Spleen (tissue), 11 donors: ENCODE data around the gene TPPP. TPM values are rescaled to one million over a fixed set of nuclear protein-coding genes. Genes with fewer than 3 reads are reported as not detected.

Source experiments
- DNase-seq: peaks from one replicate; pipeline ENCODE4 v3.0.0-alpha.2; 2020
- H3K27ac ChIP-seq, 8 donors: fragments of 200-600 bp; sonication (generic) in 7 of 8; 1 replicate in 4 of 8; 2 replicates in 4 of 8; pipeline versions ENCODE4 v1.5.0 to v1.8.0; 2016 to 2021; ENCODE audit warnings: inconsistent platforms in 4 of 8, mild to moderate bottlenecking in 4 of 8, moderate library complexity in 1 of 8
- H3K27me3 ChIP-seq, 7 donors: fragments of 200-600 bp; sonication (generic) in 6 of 7; replicated peaks in 1 of 7; 1 replicate in 4 of 7; 2 replicates in 3 of 7; pipeline versions ENCODE4 v1.5.0 to v1.8.0; 2016 to 2021; ENCODE audit warnings: inconsistent platforms in 3 of 7, mild to moderate bottlenecking in 1 of 7
- H3K36me3 ChIP-seq, 6 donors: fragments of 200-600 bp; sonication (generic) in 5 of 6; 1 replicate in 4 of 6; 2 replicates in 2 of 6; pipeline versions ENCODE4 v1.5.0 to v1.8.0; 2016 to 2021; ENCODE audit warnings: inconsistent platforms in 2 of 6
- H3K4me1 ChIP-seq, 6 donors: fragments of 200-600 bp; sonication (generic) in 5 of 6; 1 replicate in 3 of 6; 2 replicates in 3 of 6; pipeline versions ENCODE4 v1.5.0 to v1.8.0; 2016 to 2021; ENCODE audit warnings: inconsistent platforms in 3 of 6
- H3K4me3 ChIP-seq, 8 donors: fragments of 200-600 bp; sonication (generic) in 7 of 8; 1 replicate in 4 of 8; 2 replicates in 4 of 8; pipeline versions ENCODE4 v1.5.0 to v1.8.0; 2016 to 2021; ENCODE audit warnings: inconsistent platforms in 4 of 8, mild to moderate bottlenecking in 4 of 8, moderate library complexity in 2 of 8
- H3K9me3 ChIP-seq, 8 donors: fragments of 200-600 bp; sonication (generic) in 7 of 8; 1 replicate in 4 of 8; 2 replicates in 4 of 8; pipeline versions ENCODE4 v1.5.0 to v1.8.0; 2016 to 2021; ENCODE audit warnings: inconsistent platforms in 4 of 8
- POLR2A ChIP-seq, 3 donors: fragments of 450-650 bp; IDR thresholded peaks; one replicate each; pipeline ENCODE4 v1.5.1; 2017; ENCODE audit warnings: antibody characterized with exemption in 3 of 3, mild to moderate bottlenecking in 1 of 3
- POLR2AphosphoS5 ChIP-seq, 3 donors: sonication (generic); formaldehyde crosslinking; IDR thresholded peaks; one replicate each; pipeline ENCODE4 v1.5.1; 2017; ENCODE audit warnings: antibody characterized with exemption in 3 of 3
- WGBS, 5 donors: extraction: QIAGEN DNeasy Blood & Tissue Kit in 3 of 5; methylation state at CpG; one replicate each; pipeline versions ENCODE4 v1.1.5 to v1.1.7; 2013 to 2018; 5-methylcytosine and 5-hydroxymethylcytosine counted together
- intact Hi-C: fragments of 100-400 bp; cut with DNase I; formaldehyde crosslinking; loops from one replicate; pipeline ENCODE4 v1.15.0; 2023; ENCODE audit warnings: low total_unique reads
- polyA plus RNA-seq, 3 donors: library from polyadenylated mRNA; stranded (reverse); fragments of 200-250 nt; gene quantifications; one replicate each; pipeline ENCODE4 v1.2.1, GENCODE V29; 2013
- total RNA-seq, 7 donors: library from RNA; depleted of rRNA in 3 of 7; stranded (reverse); fragments of >200 nt in 3 of 7; fragmentation: NEBNext Ultra II Directional in 4 of 7; extraction: Animal tissue kit (Norgen Biotek cat#: 25700) in 4 of 7; gene quantifications; one replicate each; pipeline versions ENCODE4 v1.1.0 to v1.2.1, GENCODE V29; 2016 to 2021
- TF ChIP-seq, protein P1 (sequence below), 11 experiments: fragments of 200-600 bp in 7 of 11; fragments of 450-650 bp in 4 of 11; sonication (generic) in 4 of 11; IDR thresholded peaks in 8 of 11; conservative IDR thresholded peaks in 3 of 11; 1 replicate in 7 of 11; 2 replicates in 4 of 11; pipeline versions ENCODE4 v1.4.0 to v1.8.0; 2016 to 2021; ENCODE audit warnings: antibody characterized with exemption in 11 of 11, inconsistent platforms in 4 of 11, mild to moderate bottlenecking in 1 of 11
- donor health status: healthy with polysubstance abuse.
- donor health status: DM: no; HTN: no; CAD: no; lungs with moderate emphysema.
- donor health status: DM: no; HTN: no; CAD: no.
- donor health status: Bipolar disorder and iron deficiency.
- donor health status: healthy.
- donor health status: DM: no; HTN: no; CAD: no.
- donor health status: DM: yes; HTN: yes; CAD: no.

The TPPP gene
- total and polyA plus RNA-seq, 10 donors, result 0.30 to 12.2 (median 3.9) TPM

DNA sequence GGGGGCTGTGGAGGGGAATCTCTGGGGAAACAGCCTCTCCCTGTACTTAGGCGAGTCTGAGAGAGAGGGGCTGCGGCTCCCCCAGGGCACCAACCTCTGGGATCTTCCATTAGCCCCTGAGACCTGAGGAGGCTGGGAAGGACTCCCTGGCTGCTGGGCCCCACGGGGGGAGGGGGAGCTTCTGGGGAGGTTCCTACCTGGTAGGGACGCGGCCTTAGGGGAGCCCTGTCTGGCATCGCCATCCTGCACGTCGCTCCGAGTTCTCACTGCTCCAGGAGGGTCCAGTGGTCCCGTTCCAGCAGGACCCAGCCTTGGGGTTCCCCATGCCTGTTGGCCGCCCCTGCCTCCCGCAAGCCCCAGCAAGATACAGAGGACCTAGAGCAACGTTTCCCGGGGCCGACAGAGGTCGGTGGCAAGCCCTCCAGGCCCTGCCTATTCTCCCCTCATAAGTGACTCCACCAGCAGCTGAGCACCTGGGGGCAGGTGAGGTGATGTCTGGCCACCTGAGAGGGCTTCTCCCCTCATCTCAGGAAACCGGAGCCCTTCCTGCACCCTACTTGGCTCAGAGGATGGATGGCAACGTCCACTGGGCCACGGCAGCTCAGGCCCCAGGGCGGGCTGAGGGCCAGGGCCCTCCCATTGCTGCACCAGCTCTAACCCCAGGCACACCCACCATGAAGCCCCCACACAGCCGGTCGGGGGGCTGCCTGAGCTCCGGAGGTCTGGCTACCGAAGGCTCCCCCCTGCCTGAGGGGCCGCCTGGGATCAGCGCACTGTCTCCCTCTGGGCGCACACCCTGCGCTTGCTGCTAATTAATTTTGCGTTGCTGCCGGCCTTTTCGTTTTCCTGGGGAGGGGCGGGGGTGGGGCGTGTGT is 22.5 kb downstream of the TPPP start:
- no peak overlapping the region for H3K4me3 ChIP-seq
- H3K27ac ChIP-seq, result no peak overlapping the region
- intact Hi-C loops, result loop anchor here (2.0 kb wide), 1 partner anchor 232 kb away; no protein-coding TSS in a partner anchor
- TF ChIP-seq, protein P1, sequence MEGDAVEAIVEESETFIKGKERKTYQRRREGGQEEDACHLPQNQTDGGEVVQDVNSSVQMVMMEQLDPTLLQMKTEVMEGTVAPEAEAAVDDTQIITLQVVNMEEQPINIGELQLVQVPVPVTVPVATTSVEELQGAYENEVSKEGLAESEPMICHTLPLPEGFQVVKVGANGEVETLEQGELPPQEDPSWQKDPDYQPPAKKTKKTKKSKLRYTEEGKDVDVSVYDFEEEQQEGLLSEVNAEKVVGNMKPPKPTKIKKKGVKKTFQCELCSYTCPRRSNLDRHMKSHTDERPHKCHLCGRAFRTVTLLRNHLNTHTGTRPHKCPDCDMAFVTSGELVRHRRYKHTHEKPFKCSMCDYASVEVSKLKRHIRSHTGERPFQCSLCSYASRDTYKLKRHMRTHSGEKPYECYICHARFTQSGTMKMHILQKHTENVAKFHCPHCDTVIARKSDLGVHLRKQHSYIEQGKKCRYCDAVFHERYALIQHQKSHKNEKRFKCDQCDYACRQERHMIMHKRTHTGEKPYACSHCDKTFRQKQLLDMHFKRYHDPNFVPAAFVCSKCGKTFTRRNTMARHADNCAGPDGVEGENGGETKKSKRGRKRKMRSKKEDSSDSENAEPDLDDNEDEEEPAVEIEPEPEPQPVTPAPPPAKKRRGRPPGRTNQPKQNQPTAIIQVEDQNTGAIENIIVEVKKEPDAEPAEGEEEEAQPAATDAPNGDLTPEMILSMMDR (IDR thresholded peaks at IDR 0.05 in 8 of 11, conservative IDR thresholded peaks at IDR 0.05 in 3 of 11), result no peak
- TF ChIP-seq POLR2A (IDR thresholded peaks at IDR 0.05) (no peak), POLR2AphosphoS5 (IDR thresholded peaks at IDR 0.05) (no peak)
- DNase-seq, result peak; percentile 74
- peaks cover 17 to 43% (median 33%) of the 10 kb centered on the region in 6 donors for H3K4me1 ChIP-seq
- WGBS, 5 donors, result 66 to 82% (median 74%) methylated on average over 18 to 33 of the region's 33 CpGs
- H3K36me3 ChIP-seq, result peaks cover 0 to 27% (median 5%) of the 10 kb centered on the region in 6 donors
- H3K27me3 ChIP-seq, result peaks cover 0 to 60% (median 15%) of the 10 kb centered on the region in 7 donors
- no peaks in the 10 kb centered on the region for H3K9me3 ChIP-seq

DNA sequence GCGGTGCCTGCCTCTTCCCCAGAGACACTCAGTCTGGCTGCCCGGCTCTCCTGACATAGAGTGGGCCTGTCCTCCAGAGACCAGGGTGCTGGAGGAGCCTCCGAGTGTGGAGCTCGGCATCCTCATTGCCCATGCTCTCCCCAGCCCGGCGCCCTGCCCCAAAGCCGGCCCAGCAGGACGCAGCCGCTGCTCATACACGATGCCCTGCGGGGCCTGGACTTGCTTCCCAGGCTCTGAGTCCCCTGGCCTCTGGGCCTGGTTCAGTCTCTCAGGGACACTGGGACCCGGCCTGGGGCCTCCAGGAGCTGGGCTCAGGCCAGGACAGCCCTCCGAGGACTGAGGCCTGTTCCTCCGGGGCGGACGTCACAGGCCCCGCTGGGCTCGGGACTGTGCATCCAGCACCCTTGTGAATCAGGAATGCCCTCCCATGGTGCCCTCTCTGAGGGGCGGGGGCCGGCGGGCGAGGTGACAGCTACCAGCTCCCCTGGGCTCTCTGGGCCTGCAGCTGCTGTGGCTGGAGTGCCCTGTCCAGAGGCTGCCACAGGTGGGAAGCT is 23.2 kb downstream of the TPPP start:
- H3K27me3 ChIP-seq, result peaks cover 0 to 55% (median 15%) of the 10 kb centered on the region in 7 donors
- peak; percentile 76 for DNase-seq

DNA sequence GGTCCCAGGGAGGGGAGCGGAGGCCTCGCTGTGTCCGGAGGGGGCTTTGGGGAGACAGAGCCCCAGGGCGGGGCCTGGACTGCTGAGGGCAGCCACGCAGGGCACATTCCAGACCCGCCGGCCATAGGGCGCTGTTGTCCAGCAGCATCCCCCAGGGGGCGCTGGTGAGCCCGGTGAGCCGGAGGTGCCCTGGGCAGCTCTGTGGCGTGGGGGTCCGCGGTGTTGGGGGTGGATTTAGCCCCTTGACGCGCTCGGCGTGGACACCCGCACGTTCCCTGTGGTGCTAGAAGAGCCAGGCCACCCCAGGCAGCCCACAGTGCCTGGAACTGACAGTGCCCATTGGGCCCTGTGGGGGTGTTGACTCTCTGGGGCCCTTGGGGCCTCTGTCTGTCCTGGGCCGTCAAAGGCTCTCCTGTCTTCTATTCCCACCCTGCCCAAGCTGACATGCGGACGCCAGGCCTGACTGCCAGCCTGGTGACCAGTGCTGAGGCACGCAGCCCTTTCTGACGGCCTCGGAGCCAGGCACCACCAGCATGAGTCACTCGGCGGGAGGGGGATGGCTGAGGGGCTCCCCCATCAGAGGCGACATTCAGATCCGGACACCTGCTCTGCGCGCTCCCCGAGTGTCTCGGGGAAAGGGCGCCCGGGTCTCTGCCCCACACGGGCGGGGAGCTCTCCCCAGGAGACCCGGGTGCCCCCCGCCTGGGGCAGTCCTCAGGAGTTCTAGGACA is 23.9 kb downstream of the TPPP start:
- intact Hi-C loops, result no loop called here
- Histone ChIP-seq H3K4me3 (no peak overlapping the region), H3K27me3 (peaks cover 0 to 49% (median 15%) of the 10 kb centered on the region in 7 donors), H3K9me3 (no peaks in the 10 kb centered on the region), H3K36me3 (peaks cover 0 to 39% (median 11%) of the 10 kb centered on the region in 6 donors), H3K4me1 (peaks cover 17 to 38% (median 32%) of the 10 kb centered on the region in 6 donors), H3K27ac (no peak overlapping the region)
- TF ChIP-seq POLR2AphosphoS5 (IDR thresholded peaks at IDR 0.05) (peak in 1 of 3 donors; percentile 28), POLR2A (IDR thresholded peaks at IDR 0.05) (no peak)
- TF ChIP-seq, protein P1 (IDR thresholded peaks at IDR 0.05 in 8 of 11, conservative IDR thresholded peaks at IDR 0.05 in 3 of 11), result peak; percentile 11 to 82 (median 62)
- peak; percentile 87 for DNase-seq
- WGBS, 5 donors, result 54 to 75% (median 65%) methylated on average over 29 to 40 of the region's 40 CpGs

More for the DNA sequence above, 23.2 kb downstream of the TPPP start:
- no peak overlapping the region for H3K4me3 ChIP-seq
- no peak overlapping the region for H3K27ac ChIP-seq
- H3K9me3 ChIP-seq, result no peaks in the 10 kb centered on the region
- WGBS, 5 donors, result 70 to 91% (median 88%) methylated on average over 2 to 22 of the region's 22 CpGs
- peaks cover 17 to 43% (median 33%) of the 10 kb centered on the region in 6 donors for H3K4me1 ChIP-seq
- H3K36me3 ChIP-seq, result peaks cover 0 to 33% (median 7%) of the 10 kb centered on the region in 6 donors
- TF ChIP-seq POLR2A (IDR thresholded peaks at IDR 0.05), result no peak
- no peak for TF ChIP-seq POLR2AphosphoS5 (IDR thresholded peaks at IDR 0.05)
- TF ChIP-seq, protein P1 (IDR thresholded peaks at IDR 0.05 in 8 of 11, conservative IDR thresholded peaks at IDR 0.05 in 3 of 11), result no peak
- intact Hi-C loops, result loop anchor here (2.0 kb wide), 1 partner anchor 233 kb away; no protein-coding TSS in a partner anchor
